CD14-positive monocyte (primary cell): Measurements from ENCODE around the gene PMEPA1. TPM values are rescaled to one million over a fixed set of nuclear protein-coding genes. Genes with fewer than 3 reads are reported as not detected.

Experiments
- DNase-seq, 3 donors: peaks; one replicate each; pipeline ENCODE4 v3.0.0-alpha.2; 2011 to 2022
- H2AFZ ChIP-seq: 2 replicates; pipeline ENCODE4 v1.6.0; 2012; ENCODE audit warnings: mild to moderate bottlenecking, low read depth, low read length, inconsistent platforms; ENCODE audit not compliant: insufficient read depth, poor library complexity, severe bottlenecking
- H3K27ac ChIP-seq, 2 donors: 1 replicate in 1 of 2; 2 replicates in 1 of 2; pipeline ENCODE4 v1.5.1; 2012 to 2013; ENCODE audit warnings: low read length in 2 of 2, control low read depth in 1 of 2, inconsistent platforms in 1 of 2, low read depth in 1 of 2, mild to moderate bottlenecking in 1 of 2
- H3K27me3 ChIP-seq, 2 donors: one replicate each; pipeline versions ENCODE4 v1.6.0 to v1.6.1; 2011 to 2013; ENCODE audit warnings: low read length in 2 of 2; ENCODE audit not compliant: control insufficient read depth in 2 of 2, insufficient read depth in 2 of 2
- H3K36me3 ChIP-seq, 2 donors: replicated peaks in 1 of 2; 1 replicate in 1 of 2; 2 replicates in 1 of 2; pipeline versions ENCODE4 v1.5.1 to v1.6.1; 2012 to 2013; ENCODE audit warnings: low read length in 2 of 2, control low read depth in 1 of 2, inconsistent platforms in 1 of 2, mild to moderate bottlenecking in 1 of 2; ENCODE audit not compliant: insufficient read depth in 2 of 2, control insufficient read depth in 1 of 2
- H3K4me1 ChIP-seq, 2 donors: 1 replicate in 1 of 2; 2 replicates in 1 of 2; pipeline versions ENCODE4 v1.5.1 to v1.6.1; 2012 to 2013; ENCODE audit warnings: low read length in 2 of 2, control low read depth in 1 of 2, inconsistent platforms in 1 of 2, mild to moderate bottlenecking in 1 of 2, moderate library complexity in 1 of 2; ENCODE audit not compliant: insufficient read depth in 2 of 2, control insufficient read depth in 1 of 2
- H3K4me2 ChIP-seq: replicated peaks from 2 replicates; pipeline ENCODE3; 2012; ENCODE audit warnings: low read length, moderate library complexity, mild to moderate bottlenecking; ENCODE audit not compliant: poor library complexity, severe bottlenecking; ENCODE audit errors: extremely low read depth
- H3K4me3 ChIP-seq, 3 experiments: fragments of 200-600 bp in 1 of 3; sonication (generic) in 1 of 3; replicated peaks in 1 of 3; 1 replicate in 2 of 3; 2 replicates in 1 of 3; pipeline ENCODE4 v1.5.1; 2011 to 2013; ENCODE audit warnings: low read length in 3 of 3, mild to moderate bottlenecking in 3 of 3, control low read depth in 2 of 3, low read depth in 2 of 3, inconsistent platforms in 1 of 3, moderate library complexity in 1 of 3
- H3K79me2 ChIP-seq: 2 replicates; pipeline ENCODE4 v1.6.0; 2012; ENCODE audit warnings: mild to moderate bottlenecking, control low read depth, inconsistent platforms, low read length, moderate library complexity; ENCODE audit not compliant: insufficient read depth
- H3K9ac ChIP-seq: 2 replicates; pipeline ENCODE4 v1.6.0; 2017; ENCODE audit warnings: low read length, mild to moderate bottlenecking; ENCODE audit not compliant: insufficient read depth, poor library complexity, severe bottlenecking
- H3K9me3 ChIP-seq, 2 donors: replicated peaks in 1 of 2; 1 replicate in 1 of 2; 2 replicates in 1 of 2; pipeline versions ENCODE4 v1.5.1 to v1.6.1; 2012 to 2013; ENCODE audit warnings: low read length in 2 of 2, control low read depth in 1 of 2; ENCODE audit not compliant: control insufficient read depth in 1 of 2, insufficient read depth in 1 of 2
- H4K20me1 ChIP-seq: 2 replicates; pipeline ENCODE4 v1.6.0; 2012; ENCODE audit warnings: mild to moderate bottlenecking, low read length, control low read depth, moderate library complexity; ENCODE audit not compliant: insufficient read depth
- H3K27ac Mint-ChIP-seq, 7 donors: one replicate each; pipeline ENCODE4 v1.8.0; 2020; ENCODE audit warnings: mild to moderate bottlenecking in 7 of 7, mixed read lengths in 7 of 7, moderate library complexity in 6 of 7, inconsistent platforms in 2 of 7
- H3K27me3 Mint-ChIP-seq, 3 donors: one replicate each; pipeline ENCODE4 v1.8.0; 2021 to 2022; ENCODE audit warnings: low read depth in 3 of 3, mild to moderate bottlenecking in 3 of 3, mixed read lengths in 3 of 3, moderate library complexity in 3 of 3, inconsistent platforms in 1 of 3
- H3K36me3 Mint-ChIP-seq, 2 donors: one replicate each; pipeline ENCODE4 v1.8.0; 2020; ENCODE audit warnings: mixed read lengths in 2 of 2, inconsistent platforms in 1 of 2, mild to moderate bottlenecking in 1 of 2
- H3K4me1 Mint-ChIP-seq: one replicate; pipeline ENCODE4 v1.8.0; 2020; ENCODE audit warnings: mild to moderate bottlenecking, mixed read lengths
- H3K4me3 Mint-ChIP-seq, 2 donors: one replicate each; pipeline ENCODE4 v1.8.0; 2020; ENCODE audit warnings: mild to moderate bottlenecking in 2 of 2, mixed read lengths in 2 of 2, moderate library complexity in 1 of 2
- H3K9me3 Mint-ChIP-seq, 7 donors: one replicate each; pipeline ENCODE4 v1.8.0; 2020 to 2022; ENCODE audit warnings: mixed read lengths in 7 of 7, mild to moderate bottlenecking in 6 of 7, moderate library complexity in 6 of 7, inconsistent platforms in 2 of 7
- WGBS: methylation state at CpG from one replicate; pipeline ENCODE4 v1.1.5; 2013; ENCODE audit warnings: missing lambda C conversion rate; ENCODE audit not compliant: insufficient coverage; 5-methylcytosine and 5-hydroxymethylcytosine counted together
- intact Hi-C, 2 donors: fragments of 100-400 bp; cut with micrococcal nuclease; formaldehyde crosslinking; loops; one replicate each; pipeline versions ENCODE4 v1.15.0 to v1.15.1; 2023
- polyA plus RNA-seq, 3 donors: library from polyadenylated mRNA; depleted of rRNA in 1 of 3; unstranded in 2 of 3; stranded (reverse) in 1 of 3; fragments of 300-500 nt in 2 of 3; fragments of >200 nt in 1 of 3; fragmentation: Illumina TruSeq in 2 of 3; gene quantifications; 1 replicate in 2 of 3; 2 replicates in 1 of 3; pipeline ENCODE4 v1.2.3, GENCODE V29; 2012 to 2021
- TF ChIP-seq, protein P1 (sequence below): fragments of 200-600 bp; IDR thresholded peaks from one replicate; pipeline ENCODE4 v1.8.0; 2022; ENCODE audit warnings: antibody characterized with exemption, mild to moderate bottlenecking

PMEPA1 gene
- polyA plus RNA-seq, 3 donors, result 0.12 to 0.73 (median 0.59) TPM

DNA sequence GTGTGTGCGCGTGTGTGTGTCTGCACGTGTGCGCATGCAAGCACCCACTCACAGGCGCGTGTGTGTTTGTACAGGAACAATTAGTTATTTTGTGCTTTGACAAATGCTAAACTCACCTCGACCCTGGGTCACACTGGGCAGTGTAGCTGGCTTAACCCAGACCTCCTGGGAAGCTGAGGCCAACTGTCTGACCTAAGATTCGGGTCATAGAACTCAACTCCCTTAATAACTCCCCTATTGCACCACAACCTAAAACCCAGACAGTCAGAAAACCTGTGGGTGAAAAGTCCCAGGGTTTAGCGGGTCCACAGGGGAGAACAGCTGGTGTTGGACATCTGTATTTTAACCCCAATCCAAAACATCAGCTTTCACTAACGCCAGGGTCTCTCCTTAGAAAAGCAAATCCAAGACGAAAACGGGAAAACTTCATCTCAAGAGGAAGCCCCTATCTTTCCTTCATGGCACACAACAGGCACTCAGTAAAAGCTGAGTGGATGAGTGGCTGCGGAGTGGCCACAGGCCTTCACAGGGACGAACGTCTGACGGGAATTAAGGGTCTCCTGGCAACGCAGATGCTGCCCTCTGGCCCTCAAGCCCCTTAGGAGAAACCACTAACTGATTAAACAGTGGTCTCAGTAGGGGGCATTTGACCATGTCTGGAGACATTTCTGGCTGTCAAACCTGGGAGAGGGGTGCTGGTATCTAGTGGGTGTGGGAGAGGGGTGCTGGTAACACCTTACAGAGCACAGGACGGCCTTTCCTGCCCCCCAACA is 4.5 kb downstream of the PMEPA1 start:
- peaks cover 6% of the 10 kb centered on the region for H3K4me1 Mint-ChIP-seq
- no peak overlapping the region for H3K4me3 Mint-ChIP-seq
- no peaks in the 10 kb centered on the region for H3K36me3 Mint-ChIP-seq
- WGBS, result 96% methylated on average over 14 of the region's 18 CpGs
- peaks cover 36 to 53% (median 38%) of the 10 kb centered on the region in 3 donors for H3K27me3 Mint-ChIP-seq
- no peak overlapping the region for H3K27ac ChIP-seq
- H3K79me2 ChIP-seq, result no peaks in the 10 kb centered on the region
- H3K4me2 ChIP-seq, result no peak overlapping the region
- H2AFZ ChIP-seq, result no peak overlapping the region
- H3K4me1 ChIP-seq, result peaks cover 2 to 5% of the 10 kb centered on the region in 2 donors
- intact Hi-C loops, result loop anchor here in 1 of 2 donors (10.0 kb wide), 1 partner anchor 201 kb away; no protein-coding TSS in a partner anchor
- no peaks in the 10 kb centered on the region for H3K36me3 ChIP-seq
- H3K27me3 ChIP-seq, result peaks cover 4 to 24% of the 10 kb centered on the region in 2 donors
- no peak overlapping the region for H3K27ac Mint-ChIP-seq
- TF ChIP-seq, protein P1, sequence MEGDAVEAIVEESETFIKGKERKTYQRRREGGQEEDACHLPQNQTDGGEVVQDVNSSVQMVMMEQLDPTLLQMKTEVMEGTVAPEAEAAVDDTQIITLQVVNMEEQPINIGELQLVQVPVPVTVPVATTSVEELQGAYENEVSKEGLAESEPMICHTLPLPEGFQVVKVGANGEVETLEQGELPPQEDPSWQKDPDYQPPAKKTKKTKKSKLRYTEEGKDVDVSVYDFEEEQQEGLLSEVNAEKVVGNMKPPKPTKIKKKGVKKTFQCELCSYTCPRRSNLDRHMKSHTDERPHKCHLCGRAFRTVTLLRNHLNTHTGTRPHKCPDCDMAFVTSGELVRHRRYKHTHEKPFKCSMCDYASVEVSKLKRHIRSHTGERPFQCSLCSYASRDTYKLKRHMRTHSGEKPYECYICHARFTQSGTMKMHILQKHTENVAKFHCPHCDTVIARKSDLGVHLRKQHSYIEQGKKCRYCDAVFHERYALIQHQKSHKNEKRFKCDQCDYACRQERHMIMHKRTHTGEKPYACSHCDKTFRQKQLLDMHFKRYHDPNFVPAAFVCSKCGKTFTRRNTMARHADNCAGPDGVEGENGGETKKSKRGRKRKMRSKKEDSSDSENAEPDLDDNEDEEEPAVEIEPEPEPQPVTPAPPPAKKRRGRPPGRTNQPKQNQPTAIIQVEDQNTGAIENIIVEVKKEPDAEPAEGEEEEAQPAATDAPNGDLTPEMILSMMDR, result no peak
- peaks cover 0 to 6% of the 10 kb centered on the region in 2 donors for H3K9me3 ChIP-seq
- H3K9me3 Mint-ChIP-seq, result peaks cover 0 to 6% (median 5%) of the 10 kb centered on the region in 7 donors
- H4K20me1 ChIP-seq, result no peaks in the 10 kb centered on the region
- H3K4me3 ChIP-seq, result no peak overlapping the region
- H3K9ac ChIP-seq, result no peak overlapping the region
- no peak for DNase-seq

DNA sequence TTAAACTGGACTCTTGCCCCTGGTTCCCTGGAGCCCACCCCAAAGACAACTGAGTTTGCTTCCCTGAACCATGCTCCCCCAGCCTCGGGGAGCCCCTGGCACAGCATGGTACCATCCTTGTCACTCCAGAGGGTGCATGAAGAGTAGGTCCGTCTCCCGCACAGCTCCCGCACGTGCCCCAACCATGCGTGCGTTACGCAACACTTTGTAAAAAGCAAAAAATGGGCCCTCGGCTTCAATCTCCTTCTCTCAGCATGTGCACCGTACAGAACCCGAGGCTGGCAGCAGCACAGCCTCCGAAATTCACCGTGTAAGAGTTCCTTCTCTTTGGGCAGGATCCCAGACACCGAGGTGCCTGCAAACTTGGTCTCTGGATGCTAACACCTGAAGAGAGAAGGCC is 5.6 kb downstream of the PMEPA1 start:
- H3K4me3 ChIP-seq, result no peak overlapping the region
- H3K27me3 Mint-ChIP-seq, result peaks cover 33 to 45% (median 38%) of the 10 kb centered on the region in 3 donors
- peaks cover 0 to 6% of the 10 kb centered on the region in 2 donors for H3K9me3 ChIP-seq
- no peaks in the 10 kb centered on the region for H3K36me3 ChIP-seq
- no peak for DNase-seq
- H3K27ac Mint-ChIP-seq, result no peak overlapping the region
- H3K9me3 Mint-ChIP-seq, result peaks cover 0 to 6% (median 5%) of the 10 kb centered on the region in 7 donors
- no peak overlapping the region for H2AFZ ChIP-seq
- no peak overlapping the region for H3K9ac ChIP-seq
- H3K79me2 ChIP-seq, result no peaks in the 10 kb centered on the region
- no peak overlapping the region for H3K27ac ChIP-seq
- H3K4me3 Mint-ChIP-seq, result no peak overlapping the region
- 57% methylated on average over 14 of the region's 14 CpGs for WGBS
- intact Hi-C loops, result loop anchor here in 1 of 2 donors (10.0 kb wide), 1 partner anchor 199 kb away; no protein-coding TSS in a partner anchor
- H3K4me2 ChIP-seq, result no peak overlapping the region
- H3K36me3 Mint-ChIP-seq, result no peaks in the 10 kb centered on the region
- no peaks in the 10 kb centered on the region for H3K4me1 ChIP-seq
- H3K27me3 ChIP-seq, result peaks cover 4 to 22% of the 10 kb centered on the region in 2 donors
- TF ChIP-seq, protein P1, result no peak
- no peaks in the 10 kb centered on the region for H4K20me1 ChIP-seq
- H3K4me1 Mint-ChIP-seq, result peaks cover 5% of the 10 kb centered on the region
